ENCODE measurements around the gene RAI1. TPM values are rescaled to one million over a fixed set of nuclear protein-coding genes. Genes with fewer than 3 reads are reported as not detected.
A peak's percentile ranks its signal among the peaks of the same experiment; 100 is the strongest.

The RAI1 gene
- total RNA-seq, 2 experiments from 2014 or later = 17.1 to 49.4 TPM

DNA sequence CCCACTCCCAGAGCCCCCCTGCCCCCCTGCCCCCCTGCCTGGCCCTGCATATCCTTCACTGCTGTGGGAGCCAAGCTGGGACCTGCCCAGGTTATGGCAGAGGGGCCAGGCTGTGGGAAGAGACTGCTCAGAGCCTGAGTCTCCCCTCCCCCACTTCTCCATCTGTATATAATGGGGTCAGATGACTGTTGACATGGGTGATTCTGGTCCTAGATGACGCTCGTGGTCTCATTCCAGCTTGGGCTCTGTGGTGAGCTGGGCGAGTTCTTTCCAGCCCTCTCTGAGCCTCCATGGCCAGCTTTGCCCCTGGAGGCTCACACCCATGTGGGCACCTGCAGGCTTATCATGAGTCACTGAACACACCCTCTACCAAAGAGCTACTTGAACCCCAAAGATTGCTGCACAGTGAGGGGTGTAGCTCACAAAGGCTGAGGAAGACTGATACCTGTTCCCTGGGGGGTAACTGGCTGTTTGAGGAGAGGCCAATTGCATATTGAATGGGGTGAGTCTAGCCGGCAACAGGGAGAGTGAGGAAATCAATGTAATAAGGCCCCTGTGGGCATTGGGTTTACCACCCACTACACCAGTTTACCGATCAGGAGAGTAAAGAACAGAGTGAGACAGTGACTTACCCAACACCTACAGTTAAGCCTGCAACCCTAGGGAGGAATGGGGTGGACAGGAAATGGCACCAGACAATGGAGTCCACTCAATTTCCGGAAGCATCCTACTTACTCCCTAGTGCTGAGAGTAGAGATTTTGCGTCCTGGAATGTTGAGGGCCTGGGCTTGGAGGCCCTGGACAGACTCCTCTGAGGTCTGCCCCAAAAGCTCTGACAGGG lies 159.7 kb downstream of the RAI1 start:
- no TSS peak for BruUV-seq (replicated peaks)
- H3K4me3 ChIP-seq (ENCODE audit: low read depth, low read length, poor library complexity, severe bottlenecking) = peak overlapping the region; percentile 69
- H3K79me2 ChIP-seq (ENCODE audit: insufficient read depth, low read depth, low read length) = peaks cover 1% of the 10 kb centered on the region; the same call in 1 of the 2 replicates
- POLR2A ChIA-PET = interaction anchor here (0.6 to 1.6 kb wide), 5 partner anchors 8 to 664 kb away, joined by 3 to 12 read pairs (median 3); no protein-coding TSS in a partner anchor
- no peaks in the 10 kb centered on the region for H3K9me3 ChIP-seq (ENCODE audit: low read length)
- peak; percentile 22 for DNase-seq (ENCODE audit: low spot score)
- H3K4me2 ChIP-seq (ENCODE audit: low read length) = peak overlapping the region; percentile 71
- no peak overlapping the region for H2AFZ ChIP-seq (ENCODE audit: low read length)
- H3K36me3 ChIP-seq (ENCODE audit: insufficient read depth, low read length) = no peaks in the 10 kb centered on the region
- peak overlapping the region; percentile 88 for H3K27ac ChIP-seq (ENCODE audit: low read depth, low read length, poor library complexity, severe bottlenecking)
- no peaks in the 10 kb centered on the region for H4K20me1 ChIP-seq (ENCODE audit: insufficient read depth, low read length)
- peaks cover 46% of the 10 kb centered on the region for H3K4me1 ChIP-seq (ENCODE audit: insufficient read depth, low read length, poor library complexity, severe bottlenecking)
- CTCF ChIA-PET (ENCODE audit: unreplicated experiment) = interaction anchor here (1.1 kb wide), 1 partner anchor 164 kb away, joined by 3 read pairs; no protein-coding TSS in a partner anchor
- no peaks in the 10 kb centered on the region for H3K9me2 ChIP-seq (ENCODE audit: insufficient read depth, low read length)
- TF ChIP-seq, protein P1, sequence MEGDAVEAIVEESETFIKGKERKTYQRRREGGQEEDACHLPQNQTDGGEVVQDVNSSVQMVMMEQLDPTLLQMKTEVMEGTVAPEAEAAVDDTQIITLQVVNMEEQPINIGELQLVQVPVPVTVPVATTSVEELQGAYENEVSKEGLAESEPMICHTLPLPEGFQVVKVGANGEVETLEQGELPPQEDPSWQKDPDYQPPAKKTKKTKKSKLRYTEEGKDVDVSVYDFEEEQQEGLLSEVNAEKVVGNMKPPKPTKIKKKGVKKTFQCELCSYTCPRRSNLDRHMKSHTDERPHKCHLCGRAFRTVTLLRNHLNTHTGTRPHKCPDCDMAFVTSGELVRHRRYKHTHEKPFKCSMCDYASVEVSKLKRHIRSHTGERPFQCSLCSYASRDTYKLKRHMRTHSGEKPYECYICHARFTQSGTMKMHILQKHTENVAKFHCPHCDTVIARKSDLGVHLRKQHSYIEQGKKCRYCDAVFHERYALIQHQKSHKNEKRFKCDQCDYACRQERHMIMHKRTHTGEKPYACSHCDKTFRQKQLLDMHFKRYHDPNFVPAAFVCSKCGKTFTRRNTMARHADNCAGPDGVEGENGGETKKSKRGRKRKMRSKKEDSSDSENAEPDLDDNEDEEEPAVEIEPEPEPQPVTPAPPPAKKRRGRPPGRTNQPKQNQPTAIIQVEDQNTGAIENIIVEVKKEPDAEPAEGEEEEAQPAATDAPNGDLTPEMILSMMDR (conservative IDR thresholded peaks at IDR 0.05; ENCODE audit: low read length) = no peak
- no peak for TF ChIP-seq EZH2phosphoT487 (IDR thresholded peaks at IDR 0.05; ENCODE audit: borderline replicate concordance, low read depth, low read length)
- intact Hi-C loops (cut with micrococcal nuclease; ENCODE audit: unreplicated experiment) = no loop called here

DNA sequence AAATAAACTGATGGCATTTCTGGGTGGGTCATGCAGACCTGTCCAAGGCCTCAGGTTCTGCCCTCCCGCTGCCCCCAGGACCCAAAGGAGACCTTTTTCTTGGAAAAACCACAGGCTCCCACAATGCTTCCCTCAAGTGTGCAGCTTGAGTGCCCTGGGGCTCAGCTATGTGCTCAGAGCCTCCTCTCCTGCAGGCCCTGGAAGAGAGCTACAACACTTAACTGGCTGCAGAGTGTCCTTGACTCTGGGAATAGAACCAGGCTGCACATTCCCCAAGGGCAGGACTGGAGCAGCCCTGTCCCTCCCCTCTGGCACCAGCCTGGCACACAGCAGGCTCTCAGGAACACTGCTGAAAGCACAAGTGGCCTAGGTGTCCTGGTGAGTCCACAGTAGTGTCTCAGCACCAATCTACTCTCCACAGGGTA lies 160.4 kb downstream of the RAI1 start:
- TF ChIP-seq EZH2phosphoT487 (IDR thresholded peaks at IDR 0.05; ENCODE audit: borderline replicate concordance, low read depth, low read length) = no peak
- TF ChIP-seq, protein P1 (conservative IDR thresholded peaks at IDR 0.05; ENCODE audit: low read length) = no peak
- no peaks in the 10 kb centered on the region for H4K20me1 ChIP-seq (ENCODE audit: insufficient read depth, low read length)

More for the DNA sequence above, 160.4 kb downstream of the RAI1 start:
- H3K4me3 ChIP-seq (ENCODE audit: low read depth, low read length, poor library complexity, severe bottlenecking) = no peak overlapping the region
- H3K9me3 ChIP-seq (ENCODE audit: low read length) = no peaks in the 10 kb centered on the region
- H3K27ac ChIP-seq (ENCODE audit: low read depth, low read length, poor library complexity, severe bottlenecking) = peak overlapping the region; percentile 88
- H3K9me2 ChIP-seq (ENCODE audit: insufficient read depth, low read length) = no peaks in the 10 kb centered on the region
- POLR2A ChIA-PET = interaction anchor here (0.6 to 1.6 kb wide), 2 partner anchors 8 to 67 kb away, joined by 3 to 12 read pairs; no protein-coding TSS in a partner anchor
- no peaks in the 10 kb centered on the region for H3K79me2 ChIP-seq (ENCODE audit: insufficient read depth, low read depth, low read length)
- H3K4me2 ChIP-seq (ENCODE audit: low read length) = no peak overlapping the region
- intact Hi-C loops (cut with micrococcal nuclease; ENCODE audit: unreplicated experiment) = no loop called here
- DNase-seq (ENCODE audit: low spot score) = no peak
- no TSS peak for BruUV-seq (replicated peaks)
- H3K36me3 ChIP-seq (ENCODE audit: insufficient read depth, low read length) = no peaks in the 10 kb centered on the region
- no peak overlapping the region for H2AFZ ChIP-seq (ENCODE audit: low read length)
- H3K4me1 ChIP-seq (ENCODE audit: insufficient read depth, low read length, poor library complexity, severe bottlenecking) = peaks cover 45% of the 10 kb centered on the region
- CTCF ChIA-PET (ENCODE audit: unreplicated experiment) = interaction anchor here (1.1 kb wide), 1 partner anchor 165 kb away, joined by 3 read pairs; no protein-coding TSS in a partner anchor

All from OCI-LY7 (cell line).